ENCODE measurements around the gene SCYGR2. TPM values are rescaled to one million over a fixed set of nuclear protein-coding genes. Genes with fewer than 3 reads are reported as not detected.

Gene SCYGR2
- total and polyA plus RNA-seq, 2 of the 8 experiments (the other 6 are each of a cell fraction or from before 2014, with no cell fraction given): not detected

- H3K14ac ChIP-seq (ENCODE audit: insufficient read length): no peak overlapping the region
- CTCF ChIA-PET (ENCODE audit: partially characterized antibody): interaction anchor here (0.7 to 1.3 kb wide), 2 partner anchors 233 to 270 kb away, joined by 3 to 4 read pairs; no protein-coding TSS in a partner anchor
- no peak overlapping the region for H2BK20ac ChIP-seq (ENCODE audit: low read length)
- H2BK120ac ChIP-seq (replicated peaks; ENCODE audit: low read depth, low read length): no peak overlapping the region
- no peak for FAIRE-seq
- no peak overlapping the region for H2BK12ac ChIP-seq (ENCODE audit: low read depth, low read length)
- H3K56ac ChIP-seq (replicated peaks; ENCODE audit: insufficient read length, low read depth, low read length): no peak overlapping the region
- H3K18ac ChIP-seq (ENCODE audit: extremely low read depth, low read length): no peak overlapping the region
- H3K23me2 ChIP-seq (ENCODE audit: low read depth, low read length): no peaks in the 10 kb centered on the region
- H3K4me2 ChIP-seq (ENCODE audit: insufficient read depth in 1 of 2, low read depth in 2 of 2, low read length in 2 of 2): no peak overlapping the region
- WGBS, 2 experiments (ENCODE audit: extremely low coverage in 1 of 2, insufficient coverage in 1 of 2, insufficient read length in 1 of 2, insufficient replicate concordance in 2 of 2, low coverage in 1 of 2, low lambda C conversion rate in 2 of 2, missing lambda C conversion rate in 1 of 2): 91% methylated on average over 7 of the region's 7 CpGs; no CpG with 5 or more reads in 1 of the 2 experiments
- no peak overlapping the region for H2BK5ac ChIP-seq (ENCODE audit: low read depth, low read length)
- POLR2A ChIA-PET (ENCODE audit: partially characterized antibody): no interaction called here
- H3K9ac ChIP-seq (replicated peaks in 1 of 4; ENCODE audit: extremely low read depth in 1 of 4, low read depth in 3 of 4, low read length in 3 of 4): no peak overlapping the region
- TF ChIP-seq GABPA (IDR thresholded peaks at IDR 0.05; ENCODE audit: borderline replicate concordance, insufficient read depth, low read length) (no peak), HDAC2 (IDR thresholded peaks at IDR 0.05; ENCODE audit: borderline replicate concordance in 1 of 2, low read depth in 2 of 2, low read length in 2 of 2) (no peak), SIX5 (IDR thresholded peaks at IDR 0.05; ENCODE audit: low read depth, low read length) (no peak), BACH1 (IDR thresholded peaks at IDR 0.05; ENCODE audit: low read length) (no peak)
- H3K9me3 ChIP-seq (ENCODE audit: insufficient read depth in 2 of 2, low read depth in 1 of 2, low read length in 1 of 2): no peaks in the 10 kb centered on the region
- H3K27me3 ChIP-seq (replicated peaks in 1 of 4; ENCODE audit: control insufficient read depth in 3 of 4, extremely low read depth in 1 of 4, insufficient read depth in 3 of 4, low read length in 3 of 4): no peaks in the 10 kb centered on the region
- no peak overlapping the region for H3K4me3 ChIP-seq (ENCODE audit: extremely low read depth in 1 of 4, insufficient read depth in 2 of 4, low read depth in 3 of 4, low read length in 4 of 4)
- no peak overlapping the region for H2BK15ac ChIP-seq (ENCODE audit: low read length)
- H2AK5ac ChIP-seq (ENCODE audit: low read depth, low read length): no peak overlapping the region
- H4K5ac ChIP-seq (ENCODE audit: insufficient read length, low read depth, low read length): no peak overlapping the region
- H3K36me3 ChIP-seq (ENCODE audit: control insufficient read depth in 2 of 4, insufficient read depth in 4 of 4, low read length in 3 of 4): no peaks in the 10 kb centered on the region
- no peaks in the 10 kb centered on the region for H3K79me2 ChIP-seq (ENCODE audit: control insufficient read depth in 1 of 2, insufficient read depth in 2 of 2, low read length in 2 of 2)
- H3K4ac ChIP-seq (replicated peaks; ENCODE audit: insufficient read length, low read depth, low read length): no peak overlapping the region
- H4K8ac ChIP-seq (ENCODE audit: extremely low read depth, insufficient read depth, low read length): no peak overlapping the region
- H4K20me1 ChIP-seq (replicated peaks in 1 of 2; ENCODE audit: control insufficient read depth in 1 of 2, insufficient read depth in 2 of 2, low read length in 2 of 2): no peaks in the 10 kb centered on the region
- no peak overlapping the region for H4K91ac ChIP-seq (replicated peaks; ENCODE audit: insufficient read length, low read length)
- no peaks in the 10 kb centered on the region for H3K4me1 ChIP-seq (replicated peaks in 1 of 4; ENCODE audit: control insufficient read depth in 3 of 4, insufficient read depth in 4 of 4, low read length in 3 of 4)
- H3K27ac ChIP-seq (ENCODE audit: low read depth, low read length): no peak overlapping the region
- H3K23ac ChIP-seq (ENCODE audit: insufficient read length): no peak overlapping the region
- H3K79me1 ChIP-seq (ENCODE audit: low read depth, low read length): no peaks in the 10 kb centered on the region; the same call in 1 of the 2 replicates
- DNase-seq (ENCODE audit: low read depth in 1 of 2, low spot score in 2 of 2): no peak
- H2AFZ ChIP-seq (ENCODE audit: low read length): no peak overlapping the region
Measured at GRCh38 chr2:227629435-227629834, 30.7 kb downstream of the SCYGR2 start.
